ENCODE measurements around the gene AKT2.

DNA sequence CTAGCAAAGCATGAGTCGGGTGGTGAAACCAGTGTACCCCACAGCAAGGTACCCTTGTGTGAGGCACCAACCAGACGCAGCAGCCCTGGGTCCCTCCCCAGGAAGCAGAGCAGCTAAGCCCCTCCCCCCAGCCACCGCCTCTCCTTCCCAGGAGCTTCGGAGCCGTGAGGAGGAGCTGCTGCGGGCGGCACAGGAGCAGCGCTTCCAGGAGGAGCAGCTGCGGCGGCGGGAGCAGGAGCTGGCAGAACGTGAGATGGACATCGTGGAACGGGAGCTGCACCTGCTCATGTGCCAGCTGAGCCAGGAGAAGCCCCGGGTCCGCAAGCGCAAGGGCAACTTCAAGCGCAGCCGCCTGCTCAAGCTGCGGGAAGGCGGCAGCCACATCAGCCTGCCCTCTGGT is 79.4 kb downstream of the AKT2 start:
- no peak for TF ChIP-seq CTCF (IDR thresholded peaks at IDR 0.05)
- no peak for TF ChIP-seq PBX3 (IDR thresholded peaks at IDR 0.05)
- TF ChIP-seq ZSCAN20 (CRISPR knock-in tag; IDR thresholded peaks at IDR 0.05): no peak
- TF ChIP-seq MYC (IDR thresholded peaks at IDR 0.05; ENCODE audit: borderline replicate concordance, low read length): no peak
